Thyroid gland (tissue), 4 donors: Measurements from ENCODE around the gene ATXN7L1. TPM values are rescaled to one million over a fixed set of nuclear protein-coding genes. Genes with fewer than 3 reads are reported as not detected.

Experiments used
- DNase-seq, 2 donors: peaks; one replicate each; pipeline ENCODE4 v3.0.0-alpha.2; 2019
- H3K27ac ChIP-seq, 3 donors: fragments of 200-600 bp; sonication (generic); 1 replicate in 2 of 3; 2 replicates in 1 of 3; pipeline ENCODE4 v1.5.1; 2016 to 2019; ENCODE audit warnings: mild to moderate bottlenecking in 1 of 3, moderate library complexity in 1 of 3
- H3K27me3 ChIP-seq: fragments of 200-600 bp; sonication (generic); one replicate; pipeline ENCODE4 v1.5.1; 2019
- H3K36me3 ChIP-seq, 2 donors: fragments of 200-600 bp; sonication (generic); one replicate each; pipeline ENCODE4 v1.5.1; 2016 to 2019
- H3K4me1 ChIP-seq, 2 donors: fragments of 200-600 bp; sonication (generic); one replicate each; pipeline ENCODE4 v1.5.1; 2017 to 2019
- H3K4me3 ChIP-seq, 3 donors: fragments of 200-600 bp; sonication (generic); replicated peaks in 1 of 3; 1 replicate in 2 of 3; 2 replicates in 1 of 3; pipeline ENCODE4 v1.5.1; 2016; ENCODE audit warnings: mild to moderate bottlenecking in 1 of 3
- H3K9me3 ChIP-seq: fragments of 200-600 bp; sonication (generic); one replicate; pipeline ENCODE4 v1.5.1; 2017
- POLR2A ChIP-seq, 2 donors: fragments of 450-650 bp; IDR thresholded peaks; one replicate each; pipeline ENCODE4 v1.6.1; 2017; ENCODE audit warnings: antibody characterized with exemption in 2 of 2, mild to moderate bottlenecking in 2 of 2, moderate library complexity in 1 of 2
- WGBS, 2 donors: methylation state at CpG; one replicate each; pipeline ENCODE4 v1.1.5; 2017; 5-methylcytosine and 5-hydroxymethylcytosine counted together
- intact Hi-C: fragments of 100-400 bp; cut with DNase I; formaldehyde crosslinking; loops from one replicate; pipeline ENCODE4 v1.15.1; 2023
- total RNA-seq, 4 donors: library from RNA; depleted of rRNA; stranded (reverse); fragments of >200 nt; gene quantifications; one replicate each; pipeline ENCODE4 v1.2.3, GENCODE V29; 2016
- TF ChIP-seq, protein P1 (sequence below), 6 experiments: fragments of 200-600 bp in 3 of 6; fragments of 450-650 bp in 3 of 6; sonication (generic) in 3 of 6; IDR thresholded peaks; one replicate each; pipeline ENCODE4 v1.5.1; 2016 to 2019; ENCODE audit warnings: antibody characterized with exemption in 6 of 6, mild to moderate bottlenecking in 2 of 6, inconsistent platforms in 1 of 6, moderate library complexity in 1 of 6

The ATXN7L1 gene
- total RNA-seq, 4 donors from 2014 or later: 21.8 to 24.4 (median 22.8) TPM

DNA sequence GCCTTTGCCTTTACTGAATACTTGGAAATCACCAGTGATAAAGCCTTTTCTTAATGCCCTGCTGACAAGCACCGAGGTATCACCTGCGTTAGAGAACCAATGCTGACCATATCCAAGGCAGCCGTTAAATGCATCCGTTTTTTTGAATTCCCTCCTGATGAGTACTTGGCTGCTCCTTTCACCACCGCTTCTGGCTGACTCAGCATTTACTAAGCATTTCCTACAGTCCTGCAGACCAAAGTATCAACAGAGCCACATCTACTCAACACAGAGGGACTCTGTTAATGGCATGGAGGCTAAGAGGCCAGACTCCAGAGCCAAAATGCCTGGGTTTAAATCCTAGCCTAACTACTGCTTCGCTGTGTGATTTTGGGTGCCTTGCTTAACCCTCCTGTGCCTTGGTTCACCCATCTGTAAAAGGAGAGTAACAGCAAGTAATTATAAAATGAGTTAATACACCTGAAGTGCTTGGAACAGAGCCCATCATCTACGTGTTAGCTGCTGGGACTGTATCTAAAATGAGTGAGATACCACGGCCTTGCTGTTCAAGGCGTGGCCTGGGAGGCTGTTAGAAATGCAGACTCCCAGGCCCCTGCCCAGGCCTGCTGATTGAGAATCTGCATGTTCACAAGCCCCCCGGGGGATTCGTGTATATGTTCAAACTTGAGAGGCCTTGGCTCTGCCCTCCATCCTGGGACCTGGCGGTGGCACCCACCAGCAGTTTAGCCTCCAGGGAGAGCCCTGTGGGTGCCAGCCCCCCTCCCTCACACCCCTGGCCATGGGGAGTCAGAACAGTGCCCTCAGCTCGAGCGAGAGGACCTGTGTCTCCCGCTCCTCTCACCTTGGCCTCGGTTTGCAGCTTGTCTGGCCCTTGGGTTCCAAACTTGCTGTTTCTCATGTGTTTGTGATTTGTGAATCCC lies 264.3 kb downstream of the ATXN7L1 start:
- no peak overlapping the region for H3K27ac ChIP-seq
- no peaks in the 10 kb centered on the region for H3K4me1 ChIP-seq
- H3K9me3 ChIP-seq: no peaks in the 10 kb centered on the region
- TF ChIP-seq, protein P1, sequence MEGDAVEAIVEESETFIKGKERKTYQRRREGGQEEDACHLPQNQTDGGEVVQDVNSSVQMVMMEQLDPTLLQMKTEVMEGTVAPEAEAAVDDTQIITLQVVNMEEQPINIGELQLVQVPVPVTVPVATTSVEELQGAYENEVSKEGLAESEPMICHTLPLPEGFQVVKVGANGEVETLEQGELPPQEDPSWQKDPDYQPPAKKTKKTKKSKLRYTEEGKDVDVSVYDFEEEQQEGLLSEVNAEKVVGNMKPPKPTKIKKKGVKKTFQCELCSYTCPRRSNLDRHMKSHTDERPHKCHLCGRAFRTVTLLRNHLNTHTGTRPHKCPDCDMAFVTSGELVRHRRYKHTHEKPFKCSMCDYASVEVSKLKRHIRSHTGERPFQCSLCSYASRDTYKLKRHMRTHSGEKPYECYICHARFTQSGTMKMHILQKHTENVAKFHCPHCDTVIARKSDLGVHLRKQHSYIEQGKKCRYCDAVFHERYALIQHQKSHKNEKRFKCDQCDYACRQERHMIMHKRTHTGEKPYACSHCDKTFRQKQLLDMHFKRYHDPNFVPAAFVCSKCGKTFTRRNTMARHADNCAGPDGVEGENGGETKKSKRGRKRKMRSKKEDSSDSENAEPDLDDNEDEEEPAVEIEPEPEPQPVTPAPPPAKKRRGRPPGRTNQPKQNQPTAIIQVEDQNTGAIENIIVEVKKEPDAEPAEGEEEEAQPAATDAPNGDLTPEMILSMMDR (IDR thresholded peaks at IDR 0.05): no peak
- no peak for TF ChIP-seq POLR2A (IDR thresholded peaks at IDR 0.05)
- H3K4me3 ChIP-seq: no peak overlapping the region
- WGBS, 2 donors: 87 to 91% methylated on average over 15 to 16 of the region's 16 CpGs
- intact Hi-C loops: no loop called here
- peaks cover 12 to 21% of the 10 kb centered on the region in 2 donors for H3K36me3 ChIP-seq
- H3K27me3 ChIP-seq: no peaks in the 10 kb centered on the region
- no peak for DNase-seq

DNA sequence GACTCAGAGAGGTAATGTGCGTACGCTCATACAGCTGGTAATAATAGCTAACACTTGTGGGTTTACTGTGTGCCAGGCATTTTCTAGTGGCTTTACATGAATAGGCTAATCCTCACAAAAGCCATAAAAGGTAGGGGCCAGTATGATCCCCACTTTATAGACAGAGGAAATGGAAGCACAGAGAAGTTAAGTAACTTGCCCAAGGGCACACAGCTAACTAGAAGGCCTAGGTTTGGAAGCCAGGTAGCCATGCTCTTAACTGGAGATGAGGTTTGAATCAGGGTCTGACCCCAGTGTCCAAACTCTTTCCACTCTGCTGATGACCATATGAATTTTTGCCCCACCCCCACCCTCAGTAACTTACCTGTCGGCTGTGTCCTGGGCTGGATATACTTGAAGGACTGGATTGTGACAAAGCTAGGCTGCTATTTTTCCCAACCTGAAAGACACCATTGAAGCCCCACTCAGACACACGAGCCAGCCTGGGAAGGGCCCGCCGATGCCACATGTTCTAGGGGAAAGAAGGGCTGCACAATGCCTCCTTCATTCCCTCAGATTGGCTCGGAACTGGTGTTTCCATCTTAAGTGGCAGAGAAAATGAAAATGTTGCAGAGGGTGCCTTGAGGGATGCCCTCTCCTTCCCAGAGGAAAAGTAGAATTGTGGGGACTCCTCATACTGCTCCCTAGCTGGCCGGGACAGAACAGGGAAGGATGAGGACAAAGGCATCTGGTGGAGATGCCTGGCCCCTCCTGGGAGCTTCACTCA lies 266.1 kb downstream of the ATXN7L1 start:
- Histone ChIP-seq H3K4me1 (no peaks in the 10 kb centered on the region), H3K36me3 (peaks cover 12 to 14% of the 10 kb centered on the region in 2 donors), H3K27me3 (no peaks in the 10 kb centered on the region), H3K9me3 (no peaks in the 10 kb centered on the region), H3K27ac (no peak overlapping the region), H3K4me3 (no peak overlapping the region)
- no peak for DNase-seq
- 90 to 91% methylated on average over 5 to 8 of the region's 8 CpGs for WGBS, 2 donors
- TF ChIP-seq, protein P1 (IDR thresholded peaks at IDR 0.05): no peak
- no peak for TF ChIP-seq POLR2A (IDR thresholded peaks at IDR 0.05)
- intact Hi-C loops: no loop called here

DNA sequence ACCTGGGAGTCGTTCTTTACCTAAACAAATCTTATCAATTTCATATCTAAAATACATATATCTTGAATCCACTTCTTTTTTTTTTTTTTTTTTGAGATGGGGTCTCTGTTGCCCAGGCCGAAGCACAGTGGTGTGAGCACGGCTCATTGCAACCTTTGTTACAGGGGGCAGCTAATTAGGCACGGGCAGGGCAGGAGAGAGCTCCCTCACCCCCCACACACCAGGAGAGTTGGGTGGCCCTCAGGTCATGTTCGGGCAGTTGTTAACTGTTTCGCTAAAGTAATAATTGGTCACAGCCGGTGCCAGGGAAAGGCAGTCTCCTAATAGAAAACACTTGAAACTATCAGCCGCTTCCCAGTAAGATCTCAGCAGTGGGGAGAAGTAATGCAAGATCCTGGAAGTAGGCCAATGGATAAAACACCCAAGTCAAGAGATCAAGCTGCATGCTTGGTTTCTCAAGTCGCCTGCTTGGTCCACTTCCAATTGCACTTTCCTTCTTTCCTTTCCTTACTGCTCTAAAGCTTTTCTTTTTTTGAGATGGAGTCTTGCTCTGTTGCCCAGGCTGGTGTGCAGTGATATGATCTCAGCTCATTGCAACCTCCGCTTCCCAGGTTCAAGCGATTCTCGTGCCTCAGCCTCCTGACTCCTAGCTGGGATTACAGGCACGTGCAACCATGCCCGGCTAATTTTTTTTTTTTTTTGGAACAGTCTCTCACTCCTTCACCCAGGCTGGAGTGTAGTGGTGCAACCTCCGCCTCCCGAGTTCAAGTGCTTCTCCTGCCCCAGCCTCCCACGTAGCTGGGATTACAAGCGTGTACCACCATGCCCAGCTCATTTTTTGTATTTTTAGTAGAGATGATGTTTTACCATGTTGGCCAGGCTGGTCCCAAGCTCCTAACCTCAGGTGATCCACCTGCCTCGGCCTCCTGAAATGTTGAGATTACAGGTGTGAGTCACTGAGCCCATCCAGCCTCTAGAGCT lies 273.8 kb downstream of the ATXN7L1 start:
- WGBS, 2 donors: 45 to 52% methylated on average over 19 of the region's 19 CpGs
- TF ChIP-seq POLR2A (IDR thresholded peaks at IDR 0.05): no peak
- TF ChIP-seq, protein P1 (IDR thresholded peaks at IDR 0.05): no peak
- peak; percentile 76 to 77 for DNase-seq
- Histone ChIP-seq H3K27me3 (no peaks in the 10 kb centered on the region), H3K4me3 (no peak overlapping the region), H3K36me3 (no peaks in the 10 kb centered on the region), H3K9me3 (no peaks in the 10 kb centered on the region), H3K4me1 (peaks cover 44 to 52% of the 10 kb centered on the region in 2 donors), H3K27ac (peak overlapping the region; percentile 60 to 78 (median 68))
- intact Hi-C loops: no loop called here

DNA sequence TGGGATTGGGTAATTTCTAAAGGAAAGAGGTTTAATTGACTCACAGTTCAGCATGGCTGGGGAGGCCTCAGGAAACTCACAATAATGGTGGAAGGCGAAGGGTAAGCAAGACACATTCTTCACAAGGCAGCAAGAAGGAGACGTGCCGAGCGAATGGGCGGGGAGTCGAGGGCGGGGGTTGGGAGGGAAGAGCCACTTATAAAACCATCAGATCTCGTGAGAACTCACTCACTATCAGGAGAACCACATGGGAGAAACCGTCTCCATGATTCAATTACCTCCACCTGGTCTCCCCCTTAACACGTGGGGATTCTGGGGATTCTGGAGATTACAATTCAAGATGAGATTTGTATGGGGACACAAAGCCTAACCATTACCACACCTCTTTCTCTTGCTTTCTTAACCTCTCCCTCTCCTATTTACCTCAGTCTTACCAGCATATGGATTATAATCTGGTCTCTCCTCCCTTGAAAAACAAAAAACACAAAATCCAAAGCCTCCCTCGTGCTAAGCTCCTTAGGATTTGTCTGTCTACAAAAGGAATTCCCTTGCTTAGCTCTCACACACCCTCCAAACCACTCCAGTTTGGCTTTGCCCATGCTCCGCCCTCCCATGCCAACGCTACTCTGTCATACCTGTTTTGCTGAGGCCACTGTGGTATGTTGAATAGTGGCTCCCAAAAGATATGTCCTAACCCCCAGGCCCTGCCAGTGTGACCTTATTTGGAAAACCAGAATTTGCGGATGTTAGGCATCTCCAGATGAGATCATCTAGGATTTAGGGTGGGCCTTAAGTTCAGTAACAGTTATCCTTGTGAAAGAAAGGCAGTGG lies 275.5 kb downstream of the ATXN7L1 start:
- peaks cover 48 to 54% of the 10 kb centered on the region in 2 donors for H3K4me1 ChIP-seq
- H3K27ac ChIP-seq: peak overlapping the region; percentile 60 to 78 (median 68)
- WGBS, 2 donors: 71 to 72% methylated on average over 14 of the region's 14 CpGs
- no peaks in the 10 kb centered on the region for H3K27me3 ChIP-seq
- no peak overlapping the region for H3K4me3 ChIP-seq
- DNase-seq: peak; percentile 80 to 85
- intact Hi-C loops: no loop called here
- H3K36me3 ChIP-seq: no peaks in the 10 kb centered on the region
- TF ChIP-seq, protein P1 (IDR thresholded peaks at IDR 0.05): no peak
- peak in 1 of 2 donors; percentile 40 for TF ChIP-seq POLR2A (IDR thresholded peaks at IDR 0.05)
- H3K9me3 ChIP-seq: no peaks in the 10 kb centered on the region
